ENCODE measurements around the gene CCDC157. TPM values are rescaled to one million over a fixed set of nuclear protein-coding genes. Genes with fewer than 3 reads are reported as not detected.
A peak's percentile ranks its signal among the peaks of the same experiment; 100 is the strongest.

The CCDC157 gene
- total RNA-seq, 1 experiment from 2014 or later, result 6.2 TPM

- H3K36me3 ChIP-seq (ENCODE audit: low read depth), result no peaks in the 10 kb centered on the region
- no peaks in the 10 kb centered on the region for H3K27me3 ChIP-seq (ENCODE audit: insufficient read depth, low read depth)
- ChIA-PET POLR2A (ENCODE audit: unreplicated experiment) (interaction anchor here (0.6 to 1.9 kb wide), 7 partner anchors 12 to 925 kb away, joined by 3 to 20 read pairs (median 5); partner anchors contain the start of gene MTFP1), CTCF (interaction anchor here (0.6 to 1.6 kb wide), 9 partner anchors 10 to 229 kb away, joined by 3 to 13 read pairs (median 3); partner anchors contain the start of genes MTFP1 and RNF215)
- no peak for TF ChIP-seq EZH2 (IDR thresholded peaks at IDR 0.05; ENCODE audit: low read depth)
- TF ChIP-seq, protein P1, sequence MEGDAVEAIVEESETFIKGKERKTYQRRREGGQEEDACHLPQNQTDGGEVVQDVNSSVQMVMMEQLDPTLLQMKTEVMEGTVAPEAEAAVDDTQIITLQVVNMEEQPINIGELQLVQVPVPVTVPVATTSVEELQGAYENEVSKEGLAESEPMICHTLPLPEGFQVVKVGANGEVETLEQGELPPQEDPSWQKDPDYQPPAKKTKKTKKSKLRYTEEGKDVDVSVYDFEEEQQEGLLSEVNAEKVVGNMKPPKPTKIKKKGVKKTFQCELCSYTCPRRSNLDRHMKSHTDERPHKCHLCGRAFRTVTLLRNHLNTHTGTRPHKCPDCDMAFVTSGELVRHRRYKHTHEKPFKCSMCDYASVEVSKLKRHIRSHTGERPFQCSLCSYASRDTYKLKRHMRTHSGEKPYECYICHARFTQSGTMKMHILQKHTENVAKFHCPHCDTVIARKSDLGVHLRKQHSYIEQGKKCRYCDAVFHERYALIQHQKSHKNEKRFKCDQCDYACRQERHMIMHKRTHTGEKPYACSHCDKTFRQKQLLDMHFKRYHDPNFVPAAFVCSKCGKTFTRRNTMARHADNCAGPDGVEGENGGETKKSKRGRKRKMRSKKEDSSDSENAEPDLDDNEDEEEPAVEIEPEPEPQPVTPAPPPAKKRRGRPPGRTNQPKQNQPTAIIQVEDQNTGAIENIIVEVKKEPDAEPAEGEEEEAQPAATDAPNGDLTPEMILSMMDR (conservative IDR thresholded peaks at IDR 0.05), result no peak
- TSS peak; percentile 66 for BruUV-seq (replicated peaks)
- peak within 1 kb of the TSS; percentile 78 for H2AFZ ChIP-seq
- no peaks in the 10 kb centered on the region; the same call in 1 of the 2 replicates for H4K20me1 ChIP-seq (ENCODE audit: insufficient read depth)
- no peak within 1 kb of the TSS for H3K27ac ChIP-seq
- H3K9me2 ChIP-seq (ENCODE audit: insufficient read depth), result no peaks in the 10 kb centered on the region
- peak within 1 kb of the TSS; percentile 100 for H3K4me2 ChIP-seq
- peaks cover 32% of the 10 kb centered on the region for H3K4me1 ChIP-seq (replicated peaks; ENCODE audit: insufficient read depth)
- peak; percentile 40 to 64 for DNase-seq
- intact Hi-C loops (cut with micrococcal nuclease; ENCODE audit: unreplicated experiment), result loop anchor here (1.0 to 10.0 kb wide), 2 partner anchors 27 to 292 kb away; no protein-coding TSS in a partner anchor
- H3F3A ChIP-seq (ENCODE audit: insufficient read depth, low read depth), result peaks cover 5% of the 10 kb centered on the region; the same call in 1 of the 2 replicates
- H3K4me3 ChIP-seq, result peak within 1 kb of the TSS; percentile 69
- H3K79me2 ChIP-seq (ENCODE audit: low read depth), result peaks cover 41% of the 10 kb centered on the region
- H3K9me3 ChIP-seq (ENCODE audit: insufficient read depth, low read depth), result no peaks in the 10 kb centered on the region
These were observed 40.3 kb downstream of the CCDC157 start, which contains the start of gene SEC14L2 for GRCh38 chr22:30396871-30397655. TSS of gene SEC14L2 (plus strand) at chr22:30397018. CDS start at chr22:30397117, 99 bp downstream.

- Histone ChIP-seq H2AFZ (peak overlapping the region; percentile 78), H3K79me2 (ENCODE audit: low read depth) (peaks cover 48% of the 10 kb centered on the region), H3K27ac (no peak overlapping the region), H4K20me1 (ENCODE audit: insufficient read depth) (no peaks in the 10 kb centered on the region; the same call in 1 of the 2 replicates), H3K4me2 (peak overlapping the region; percentile 100), H3K9me3 (ENCODE audit: insufficient read depth, low read depth) (no peaks in the 10 kb centered on the region), H3K9me2 (ENCODE audit: insufficient read depth) (no peaks in the 10 kb centered on the region), H3K4me1 (replicated peaks; ENCODE audit: insufficient read depth) (peaks cover 26% of the 10 kb centered on the region), H3K36me3 (ENCODE audit: low read depth) (no peaks in the 10 kb centered on the region), H3K27me3 (ENCODE audit: insufficient read depth, low read depth) (no peaks in the 10 kb centered on the region), H3K4me3 (peak overlapping the region; percentile 69), H3F3A (ENCODE audit: insufficient read depth, low read depth) (peaks cover 7% of the 10 kb centered on the region; the same call in 1 of the 2 replicates)
- POLR2A ChIA-PET (ENCODE audit: unreplicated experiment), result interaction anchor here (0.6 to 1.9 kb wide), 4 partner anchors 26 to 924 kb away, joined by 3 to 20 read pairs (median 5); partner anchors contain the start of gene MTFP1
- peak in 1 of 2 experiments; percentile 36 for DNase-seq
- BruUV-seq (replicated peaks), result no TSS peak
- TF ChIP-seq, protein P1 (conservative IDR thresholded peaks at IDR 0.05), result no peak
- no peak for TF ChIP-seq EZH2 (IDR thresholded peaks at IDR 0.05; ENCODE audit: low read depth)
- CTCF ChIA-PET, result interaction anchor here (0.6 to 1.1 kb wide), 5 partner anchors 10 to 228 kb away, joined by 3 to 13 read pairs (median 3); partner anchors contain the start of gene RNF215
- intact Hi-C loops (cut with micrococcal nuclease; ENCODE audit: unreplicated experiment), result loop anchor here (1.0 to 10.0 kb wide), 3 partner anchors 22 to 293 kb away; no protein-coding TSS in a partner anchor
These were observed 41.1 kb downstream of the CCDC157 start for GRCh38 chr22:30397656-30398635.
